GM18498 (cell line): ENCODE measurements around the gene RHCG.

ENCODE experiments used
- ATAC-seq: cut with Tn5 transposase; IDR thresholded peaks from one replicate; pipeline ENCODE4 v1.9.1; 2021; ENCODE audit warnings: mild to moderate bottlenecking, moderate library complexity; ENCODE audit not compliant: unreplicated experiment

Gene RHCG

DNA sequence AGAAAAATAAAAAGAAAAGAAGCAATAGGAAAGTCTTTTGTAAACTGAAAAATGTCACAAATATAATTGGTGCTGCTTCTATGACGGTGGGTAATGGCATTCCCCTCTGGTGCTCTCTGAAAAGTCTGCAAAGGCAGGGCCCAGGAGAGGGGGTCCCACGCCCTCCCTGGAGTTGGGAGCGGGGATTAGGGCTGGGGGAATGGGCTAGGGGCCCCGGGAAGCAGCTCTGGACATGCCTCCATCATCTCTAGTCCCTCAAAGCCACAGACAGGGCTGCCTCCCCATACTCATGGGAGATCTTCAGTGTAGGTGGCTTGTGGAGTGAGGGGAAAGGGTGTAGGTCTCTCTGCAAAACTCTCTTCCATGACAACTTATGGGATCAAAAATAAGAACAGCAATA is 7.8 kb upstream of the RHCG start:
- no peak for ATAC-seq

DNA sequence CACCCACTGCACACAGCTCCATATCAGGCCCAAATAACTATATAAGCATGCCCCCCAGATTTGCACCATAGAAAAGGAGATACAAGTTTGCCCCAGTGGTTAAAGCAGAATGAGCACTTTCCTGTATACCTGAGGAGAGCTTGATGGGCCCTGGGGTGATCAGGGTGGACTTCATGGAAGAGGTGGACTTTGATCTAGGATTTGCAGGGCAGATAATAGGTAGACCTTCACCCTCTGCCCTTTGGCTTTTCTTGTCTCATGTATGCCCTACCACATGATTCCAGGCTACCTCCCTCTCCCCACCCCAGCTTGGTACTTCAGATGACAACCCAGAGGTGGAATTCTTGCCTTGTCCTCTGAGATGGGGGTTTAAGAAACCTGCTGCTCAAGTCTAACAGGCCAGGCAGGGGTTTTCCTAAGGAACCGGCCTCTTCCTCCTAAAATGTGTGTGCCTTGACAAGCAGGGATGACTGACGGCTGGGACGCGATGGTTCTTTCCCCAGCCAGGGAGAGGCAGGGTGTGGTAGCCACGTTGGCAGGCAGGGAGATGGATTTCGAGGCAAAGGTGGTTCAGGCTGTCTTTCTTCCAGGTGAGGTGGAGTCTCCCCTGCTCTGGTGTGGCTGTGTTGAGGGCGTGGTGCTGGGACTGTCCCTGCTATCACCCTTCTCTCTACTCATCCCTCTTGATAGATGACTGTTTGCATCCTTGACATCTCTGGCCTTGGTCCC is 6.6 kb upstream of the RHCG start:
- no peak for ATAC-seq

DNA sequence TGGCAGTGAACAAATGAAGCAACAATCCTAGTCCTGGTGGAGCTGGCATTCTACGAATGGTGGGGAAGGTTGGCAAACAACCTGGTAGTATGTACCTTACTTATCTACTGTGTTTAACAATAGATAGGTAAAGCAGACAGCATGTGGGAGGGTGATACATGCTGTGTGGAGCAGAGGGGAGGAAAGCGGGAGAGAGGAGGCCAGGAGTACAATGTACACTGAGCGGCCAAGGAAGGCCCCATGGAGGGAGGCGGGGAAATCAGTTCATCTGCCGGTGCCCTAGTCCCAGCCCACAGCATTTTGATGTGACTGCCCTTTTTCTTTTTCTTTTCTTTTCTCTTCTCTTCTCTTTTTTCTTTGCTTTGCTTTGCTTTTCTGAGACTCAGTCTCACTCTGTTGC is 5.3 kb upstream of the RHCG start:
- ATAC-seq: no peak

DNA sequence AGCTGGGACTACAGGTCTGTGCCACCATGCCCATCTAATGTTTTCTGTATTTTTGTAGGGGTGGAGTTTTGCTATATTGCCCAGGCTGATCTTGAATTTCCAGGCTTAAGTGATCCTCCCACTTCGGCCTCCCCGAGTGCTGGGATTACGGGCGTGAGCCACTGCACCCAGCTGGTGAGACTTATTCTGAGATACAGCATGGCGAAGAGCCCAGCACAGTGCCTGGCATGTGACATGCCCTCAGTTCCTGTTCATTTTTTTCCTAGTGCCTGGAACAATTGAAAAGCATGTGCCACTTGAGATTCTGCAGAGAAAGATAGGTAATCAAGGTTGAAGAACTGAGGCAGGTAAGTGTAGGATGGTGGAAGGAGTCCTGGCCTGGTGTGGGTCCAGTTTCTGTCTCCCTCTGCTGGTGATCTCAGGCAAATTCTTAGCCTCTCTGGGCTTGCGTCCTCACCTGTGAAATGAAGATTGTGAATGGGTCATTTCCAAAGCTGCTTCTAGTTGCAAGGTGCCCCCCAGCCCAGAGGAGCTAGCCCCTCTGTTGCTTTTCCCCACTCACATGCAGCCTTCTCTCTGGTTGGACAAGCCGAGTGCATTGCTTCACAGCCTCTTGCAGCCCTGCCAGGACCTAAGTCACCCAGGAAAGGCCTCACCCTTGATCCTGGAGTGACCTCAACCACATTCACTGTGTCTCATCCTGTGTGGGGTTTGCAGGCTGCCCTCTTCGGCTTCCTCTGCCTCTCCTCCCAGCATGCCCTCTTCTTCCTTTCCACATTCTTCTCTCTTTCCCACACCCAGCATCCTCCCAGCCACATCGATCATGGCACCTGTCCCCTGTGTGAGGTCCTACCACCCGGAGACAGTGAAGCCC is 4.3 kb upstream of the RHCG start:
- no peak for ATAC-seq

DNA sequence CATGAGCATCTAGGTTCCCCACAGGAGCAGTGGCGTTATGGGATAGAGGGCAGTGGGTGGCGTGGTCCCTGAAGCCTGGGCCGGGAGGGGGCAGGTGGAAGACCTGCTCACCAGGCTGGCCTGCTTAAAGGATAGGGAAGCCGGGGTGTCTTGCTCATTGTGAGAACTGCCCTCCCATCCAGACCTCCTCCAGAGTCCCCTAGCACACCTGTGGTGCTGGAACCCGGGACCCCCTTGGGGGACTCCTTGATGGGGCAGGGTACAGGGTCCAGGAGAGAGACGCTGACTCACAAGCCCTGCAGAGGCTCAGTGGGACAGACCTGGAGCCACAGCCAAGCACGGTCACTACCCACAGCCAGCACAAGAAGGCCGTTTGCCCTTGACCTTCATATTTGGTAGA is 2.8 kb upstream of the RHCG start:
- no peak for ATAC-seq

DNA sequence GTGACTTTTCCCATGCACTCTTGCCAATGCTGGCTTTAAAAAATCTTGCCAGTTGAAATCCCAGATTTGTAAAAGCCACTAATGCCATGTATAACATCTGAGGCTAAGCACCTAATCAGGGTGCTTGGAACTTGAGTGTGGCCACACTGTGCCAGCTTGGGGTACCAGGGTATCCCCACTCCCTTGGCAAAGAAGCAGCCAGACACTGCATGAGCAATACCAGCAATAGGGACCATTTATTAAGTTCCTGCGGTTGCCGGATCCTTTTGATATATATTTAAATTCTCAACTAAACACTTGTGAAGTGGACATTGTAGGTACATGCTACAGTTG is 2.2 kb upstream of the RHCG start:
- no peak for ATAC-seq

DNA sequence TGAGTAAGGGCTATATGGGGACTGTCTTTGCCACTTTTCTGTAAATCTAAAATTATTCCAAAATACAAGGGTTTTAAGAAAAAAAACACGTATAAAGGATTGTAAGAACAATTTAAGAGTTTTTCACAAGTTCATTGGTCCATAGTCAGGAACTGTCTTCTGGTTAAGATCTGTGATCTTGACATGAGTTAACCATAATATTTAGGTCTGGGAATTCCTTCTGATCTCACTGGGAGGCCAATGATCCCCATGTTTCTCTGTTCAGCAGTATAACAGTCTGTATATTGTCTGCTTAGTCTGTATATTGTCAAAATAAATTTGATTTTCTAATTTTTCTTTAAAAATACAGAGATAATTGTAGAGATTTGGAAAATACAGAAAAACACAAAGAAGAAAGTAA is 848 bp upstream of the RHCG start:
- no peak for ATAC-seq

DNA sequence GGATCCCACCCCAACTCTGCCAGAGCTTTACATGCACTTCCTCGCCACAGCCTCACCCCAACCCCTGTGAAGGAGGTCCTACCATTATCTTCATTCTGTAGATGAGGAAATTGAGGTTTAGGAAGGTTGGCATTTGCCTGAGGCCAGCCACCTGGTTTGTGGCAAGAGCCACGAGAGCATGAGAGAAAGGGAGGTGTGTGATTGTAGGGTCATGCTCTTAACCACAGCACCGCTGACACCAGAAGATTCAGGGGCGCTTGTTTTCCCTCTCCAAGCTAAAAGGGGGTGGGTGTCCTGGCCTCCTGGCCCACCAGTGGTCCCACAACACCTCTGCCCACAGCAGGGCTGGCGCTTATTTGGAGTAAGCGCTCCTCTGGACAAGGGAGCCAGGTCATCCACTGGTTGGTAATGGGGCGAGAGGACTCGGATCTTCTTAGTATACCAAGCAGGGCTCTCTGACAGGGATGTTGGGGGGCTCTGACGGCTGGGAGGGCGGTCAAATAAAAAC is 691 bp downstream of the RHCG start:
- ATAC-seq: no peak

DNA sequence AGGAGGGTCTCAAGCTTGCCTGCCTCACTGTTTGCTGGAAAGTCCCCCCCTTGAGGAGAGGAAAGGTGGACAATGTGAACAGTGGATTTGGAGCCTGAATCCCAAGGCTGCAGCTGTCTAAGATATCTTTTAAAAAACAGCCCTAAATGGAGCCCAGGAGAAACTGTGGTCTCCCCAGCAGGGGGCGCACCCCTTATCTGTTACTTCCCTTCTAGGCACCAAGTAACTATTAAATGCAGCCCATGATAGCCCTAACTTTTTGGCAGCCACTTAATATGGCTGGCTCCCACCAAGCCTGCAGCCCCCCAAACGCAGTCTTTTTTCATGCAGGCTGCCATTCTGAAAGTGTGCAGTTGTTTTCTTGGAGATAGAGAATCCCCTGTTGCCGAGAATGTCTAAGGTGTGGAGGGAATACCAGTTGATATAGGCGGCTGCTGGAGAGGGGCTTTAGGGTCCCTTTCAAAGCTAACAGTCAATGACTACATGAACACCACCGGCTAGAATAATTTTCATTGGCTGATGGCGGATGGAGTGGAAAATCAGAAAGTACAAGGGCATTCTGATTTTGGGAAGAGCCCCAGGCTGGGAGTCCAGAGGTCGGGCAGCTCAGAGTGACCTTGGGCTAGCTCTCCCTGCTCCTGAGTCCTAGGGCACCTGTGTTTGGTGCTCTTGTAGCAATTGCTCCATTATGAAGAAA is 1.3 kb downstream of the RHCG start:
- no peak for ATAC-seq

DNA sequence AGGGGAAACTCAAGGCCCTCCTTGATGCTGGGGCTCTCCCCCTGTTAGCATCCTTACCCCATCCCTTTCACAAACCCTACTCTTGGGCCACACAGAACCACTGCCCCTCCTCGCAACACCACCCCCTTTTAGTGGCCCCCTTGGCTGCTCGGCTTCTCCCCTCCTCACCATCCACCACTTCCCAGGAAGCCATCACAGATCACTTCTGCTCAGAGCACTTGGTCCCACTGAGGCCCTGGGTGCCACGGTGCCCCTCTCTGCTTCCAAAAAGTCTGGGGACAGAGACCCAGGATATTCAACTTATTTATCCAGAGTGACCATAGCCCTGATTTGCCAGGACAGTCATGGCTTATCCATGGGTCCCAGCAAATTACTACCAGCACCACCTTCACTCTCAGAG is 2.4 kb downstream of the RHCG start:
- no peak for ATAC-seq

DNA sequence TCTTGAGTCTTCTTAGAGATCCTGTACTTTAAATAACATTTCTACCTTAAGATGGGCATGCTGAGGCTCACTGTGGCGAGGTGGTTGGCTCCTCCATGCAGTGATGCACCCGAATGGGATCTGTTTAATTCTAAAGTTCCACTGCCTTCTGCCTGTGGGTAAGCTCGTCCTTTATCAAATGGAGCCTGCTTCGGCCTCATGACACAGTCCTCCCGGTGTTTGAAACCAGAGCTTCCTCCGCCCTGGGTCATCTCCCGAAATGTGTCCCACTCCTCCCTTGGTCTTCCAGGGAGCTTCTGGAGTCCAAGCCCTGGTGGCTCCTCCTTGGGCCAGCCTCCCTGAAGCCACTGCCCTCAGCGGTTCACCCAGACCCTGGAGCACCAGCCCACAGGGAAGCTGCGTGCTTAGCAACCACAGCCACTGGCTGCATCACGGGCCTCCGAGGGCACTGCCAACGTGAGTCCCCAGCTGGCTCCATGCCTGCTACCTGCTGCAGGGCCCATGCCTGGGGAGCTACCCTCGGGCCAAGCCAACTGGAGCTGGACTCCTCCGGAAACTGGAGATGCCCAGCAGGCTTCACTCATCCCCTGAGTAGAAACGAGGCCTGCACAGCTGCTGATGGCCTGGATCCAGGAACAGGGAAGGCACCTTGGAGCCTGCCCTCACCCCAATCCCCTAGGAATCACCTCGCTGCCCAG is 3.3 kb downstream of the RHCG start:
- ATAC-seq: no peak

DNA sequence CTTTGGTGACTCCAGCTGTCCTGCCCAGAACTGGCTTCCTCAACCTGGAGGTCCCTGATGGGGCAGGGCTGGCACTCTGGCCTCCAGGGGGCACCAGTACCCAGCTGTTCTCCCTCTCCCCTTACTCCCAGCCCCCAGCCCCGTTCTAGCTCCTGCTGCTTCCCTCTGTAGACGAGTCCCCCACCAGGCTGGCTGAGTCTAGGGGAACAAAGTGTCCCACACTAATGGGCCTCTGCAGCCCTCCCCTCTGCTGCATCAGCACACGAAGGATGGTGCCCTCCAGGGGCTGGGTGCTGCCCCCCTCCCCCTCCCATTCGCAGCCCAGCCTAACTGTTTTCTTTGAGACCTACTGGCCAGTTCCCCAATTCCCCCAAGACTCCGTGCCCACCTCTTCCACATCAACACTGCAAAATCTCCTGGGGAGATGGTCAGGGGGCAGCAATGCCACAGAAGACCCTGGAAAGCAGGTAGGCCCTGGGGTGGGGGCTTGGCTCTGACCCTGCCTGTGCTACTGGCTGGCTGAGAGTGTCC is 4.2 kb downstream of the RHCG start:
- ATAC-seq: no peak

DNA sequence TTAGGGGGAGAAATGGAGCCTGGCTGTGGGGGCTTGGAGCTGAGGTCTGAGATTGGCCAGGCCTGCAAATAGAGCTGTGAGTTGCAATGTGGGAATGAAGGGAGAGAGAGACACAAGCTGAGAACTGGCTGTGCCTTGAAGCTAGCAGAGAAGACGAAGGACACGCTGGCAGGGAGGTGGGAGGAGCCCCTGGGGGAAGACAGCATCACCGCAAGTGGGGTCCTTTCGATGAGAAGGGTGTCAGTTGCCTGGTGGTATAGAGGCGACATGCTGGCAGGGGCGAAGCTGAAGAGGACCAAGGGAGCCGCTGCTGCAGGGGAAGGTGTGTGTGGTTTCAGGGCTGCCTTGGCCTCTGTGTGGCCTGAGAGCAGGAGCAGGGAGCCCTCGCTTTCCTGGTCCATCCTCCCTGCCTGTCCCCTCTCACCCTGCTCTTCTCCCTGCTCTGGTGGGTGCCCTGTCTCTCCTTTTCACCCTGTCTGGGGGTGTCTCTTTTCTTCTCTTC is 5.5 kb downstream of the RHCG start:
- ATAC-seq: no peak

DNA sequence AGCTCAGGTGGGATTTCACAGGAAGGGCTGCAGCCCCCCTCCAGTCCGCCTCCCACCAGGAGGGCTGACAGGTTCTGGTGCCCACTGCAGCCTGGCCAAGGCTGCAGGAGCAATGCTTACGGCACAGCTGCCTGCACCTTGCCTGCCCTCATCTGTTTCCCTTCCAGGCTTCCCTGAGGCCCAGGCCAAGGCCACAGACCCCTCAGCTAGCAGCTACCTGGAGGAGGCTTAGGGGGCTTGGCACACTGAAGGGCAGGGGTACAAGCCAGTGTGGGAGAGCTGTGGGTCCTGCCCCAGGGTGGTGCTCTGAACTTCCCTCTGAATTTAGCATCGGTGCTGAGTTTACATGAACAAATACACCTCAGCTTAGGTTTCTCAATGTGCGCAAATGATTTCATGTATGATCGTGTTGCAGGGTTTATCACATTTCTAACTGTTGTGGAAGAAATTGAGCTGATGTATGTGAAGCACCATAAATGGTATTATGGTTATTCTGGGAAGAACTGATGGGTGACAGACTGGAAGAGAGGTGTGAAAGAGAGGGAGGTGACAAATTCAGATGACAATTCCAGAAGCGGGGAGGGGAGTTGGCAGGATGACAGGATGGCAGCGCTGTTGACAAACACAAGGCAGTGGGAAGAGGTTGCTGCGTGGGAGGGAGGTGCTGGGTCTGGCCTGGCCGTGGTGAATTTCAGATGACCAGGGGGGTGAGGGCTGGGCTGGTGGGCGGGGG is 6.1 kb downstream of the RHCG start:
- no peak for ATAC-seq

DNA sequence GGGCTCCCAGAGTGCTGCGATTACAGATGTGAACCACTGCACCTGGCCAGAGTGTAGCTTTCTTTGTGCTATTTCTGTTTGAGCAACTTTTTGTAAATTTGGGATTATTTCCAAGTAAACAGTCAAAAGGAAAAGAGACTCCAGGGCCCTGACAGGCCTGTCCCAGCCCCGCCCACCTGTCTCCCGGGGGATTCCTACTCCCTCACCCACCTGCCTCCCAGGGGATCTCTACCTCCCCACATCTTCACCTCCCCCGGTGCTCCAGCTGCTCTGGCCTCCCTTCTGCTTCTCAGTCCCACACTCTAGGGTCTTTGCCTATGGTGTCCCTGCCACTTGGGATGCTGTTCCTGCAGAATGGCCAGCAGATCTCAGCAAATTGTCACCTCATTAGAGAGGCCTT is 7.0 kb downstream of the RHCG start:
- ATAC-seq: no peak

DNA sequence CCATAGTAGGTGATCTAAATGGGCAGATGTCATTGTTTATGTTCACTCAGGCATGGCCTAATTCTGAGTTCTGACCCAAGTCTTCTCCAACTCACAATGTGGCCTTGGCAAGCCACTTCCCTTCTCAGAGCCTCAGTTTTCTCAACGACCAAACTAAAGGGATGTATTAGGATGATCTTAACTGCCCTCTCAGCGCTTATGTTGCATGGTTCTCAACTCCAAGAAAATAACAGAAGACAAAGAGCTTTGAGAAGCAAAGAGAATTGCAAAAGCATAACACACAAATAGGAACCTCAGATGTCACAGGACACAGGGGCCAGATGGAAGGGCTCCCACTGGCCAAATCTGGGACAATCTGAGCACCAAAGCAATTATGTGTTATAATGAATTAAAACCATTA is 8.6 kb downstream of the RHCG start:
- ATAC-seq: no peak

DNA sequence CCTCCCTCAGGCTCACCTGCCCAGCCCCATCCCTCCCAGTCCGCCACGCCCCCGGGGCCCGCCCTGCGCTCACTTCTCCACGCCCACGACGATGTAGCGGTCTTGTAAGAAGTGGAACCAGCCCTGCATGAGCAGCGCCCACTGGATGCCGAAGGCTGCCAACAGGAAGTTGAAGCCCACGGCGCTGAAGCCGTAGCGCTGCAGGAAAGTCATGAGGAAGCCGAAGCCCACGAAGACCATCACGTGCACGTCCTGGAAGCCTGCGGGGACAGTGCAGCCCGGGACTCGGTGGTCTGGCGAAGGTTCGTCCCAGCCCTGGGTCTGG is 9.7 kb downstream of the RHCG start:
- no peak for ATAC-seq

DNA sequence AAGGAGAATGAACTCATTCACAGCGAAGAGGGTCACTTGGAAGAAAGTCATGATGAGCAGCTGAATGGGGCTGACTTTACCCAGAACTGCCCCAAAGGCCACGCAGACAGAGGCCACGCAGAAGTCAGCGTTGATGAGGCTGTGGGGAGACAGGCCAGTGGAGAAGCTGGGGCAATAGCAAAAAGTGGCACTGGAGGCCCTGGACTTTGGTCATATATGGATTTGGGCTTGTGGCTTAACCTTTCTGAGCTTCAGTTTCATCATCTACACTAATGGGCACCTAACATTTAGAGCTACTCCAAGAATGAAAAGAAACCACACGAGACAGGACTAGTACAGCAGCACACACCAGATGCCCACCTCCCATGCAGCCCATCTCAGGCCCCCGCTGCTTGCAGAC is 13.3 kb downstream of the RHCG start:
- ATAC-seq: no peak

DNA sequence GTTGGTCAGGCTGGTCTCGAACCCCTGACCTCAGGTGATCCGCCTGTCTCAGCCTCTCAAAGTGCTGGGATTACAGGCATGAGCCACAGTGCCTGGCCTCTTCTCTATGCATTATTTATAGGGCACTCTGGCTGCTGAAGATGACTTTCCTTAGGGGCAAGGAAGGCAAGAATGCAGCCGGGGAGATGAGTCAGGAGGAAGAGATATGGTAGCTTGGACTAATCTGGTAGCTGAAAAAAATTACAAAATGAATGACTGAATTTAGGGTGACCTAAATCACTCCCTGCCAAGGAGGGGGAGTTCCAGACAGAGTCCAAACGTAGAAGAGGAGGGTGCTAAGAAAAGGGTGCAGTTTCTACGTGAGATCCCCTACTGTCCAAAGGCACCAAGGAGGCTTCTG is 14.2 kb downstream of the RHCG start:
- no peak for ATAC-seq

DNA sequence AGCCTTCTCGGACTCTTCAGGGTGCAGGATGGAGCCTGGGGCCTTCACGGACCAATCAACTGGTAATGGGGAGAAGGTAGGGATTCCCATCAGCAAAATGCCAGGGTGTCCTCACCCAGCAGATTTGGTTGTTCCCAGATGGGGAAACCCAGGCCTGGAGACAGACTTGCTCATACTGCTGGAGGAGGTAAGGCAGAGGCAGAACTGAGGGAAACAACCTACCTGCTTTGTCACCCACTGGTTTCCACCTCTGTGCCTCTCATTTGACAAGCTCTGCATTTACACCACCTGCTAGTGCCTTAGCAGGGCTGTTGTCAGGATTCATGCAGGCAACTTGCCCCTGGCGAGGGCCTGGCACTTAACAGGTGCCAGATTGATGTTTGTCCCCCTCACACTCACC is 15.9 kb downstream of the RHCG start:
- ATAC-seq: no peak
